DOHH2 (cell line): Measurements from ENCODE around the gene TBL2.

ENCODE experiments used
- EZH2phosphoT487 ChIP-seq: fragments of 200-600 bp; sonication (generic); IDR thresholded peaks from 2 replicates; pipeline ENCODE4 v1.6.1; 2017; ENCODE audit warnings: borderline replicate concordance, mild to moderate bottlenecking, antibody characterized with exemption, low read length, moderate library complexity, mixed read lengths
- TF ChIP-seq, protein P1 (sequence below): fragments of 200-600 bp; sonication (generic); IDR thresholded peaks from one replicate; pipeline ENCODE4 v1.5.1; 2014; ENCODE audit warnings: antibody characterized with exemption, mild to moderate bottlenecking, low read depth, low read length; ENCODE audit not compliant: poor library complexity, severe bottlenecking

GRCh38 chr7:73569042-73569608 is 9.3 kb downstream of the TBL2 start:
- TF ChIP-seq, protein P1, sequence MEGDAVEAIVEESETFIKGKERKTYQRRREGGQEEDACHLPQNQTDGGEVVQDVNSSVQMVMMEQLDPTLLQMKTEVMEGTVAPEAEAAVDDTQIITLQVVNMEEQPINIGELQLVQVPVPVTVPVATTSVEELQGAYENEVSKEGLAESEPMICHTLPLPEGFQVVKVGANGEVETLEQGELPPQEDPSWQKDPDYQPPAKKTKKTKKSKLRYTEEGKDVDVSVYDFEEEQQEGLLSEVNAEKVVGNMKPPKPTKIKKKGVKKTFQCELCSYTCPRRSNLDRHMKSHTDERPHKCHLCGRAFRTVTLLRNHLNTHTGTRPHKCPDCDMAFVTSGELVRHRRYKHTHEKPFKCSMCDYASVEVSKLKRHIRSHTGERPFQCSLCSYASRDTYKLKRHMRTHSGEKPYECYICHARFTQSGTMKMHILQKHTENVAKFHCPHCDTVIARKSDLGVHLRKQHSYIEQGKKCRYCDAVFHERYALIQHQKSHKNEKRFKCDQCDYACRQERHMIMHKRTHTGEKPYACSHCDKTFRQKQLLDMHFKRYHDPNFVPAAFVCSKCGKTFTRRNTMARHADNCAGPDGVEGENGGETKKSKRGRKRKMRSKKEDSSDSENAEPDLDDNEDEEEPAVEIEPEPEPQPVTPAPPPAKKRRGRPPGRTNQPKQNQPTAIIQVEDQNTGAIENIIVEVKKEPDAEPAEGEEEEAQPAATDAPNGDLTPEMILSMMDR, result no peak
- no peak for TF ChIP-seq EZH2phosphoT487
